HTERT RPE-1 (cell line): ENCODE measurements around the gene CXCL16.
"Not testable (repeated sequence)": the region's sequence is repeated elsewhere in the genome, so short reads cannot be mapped to it uniquely, and the experiment has no call there.

Source experiments
- in situ Hi-C: fragments of 300-500 bp; cut with MboI; formaldehyde crosslinking; loops from 4 replicates; pipeline ENCODE4 v1.14.3; 2020; ENCODE audit warnings: low sequenced_read_pairs

CXCL16 gene

DNA sequence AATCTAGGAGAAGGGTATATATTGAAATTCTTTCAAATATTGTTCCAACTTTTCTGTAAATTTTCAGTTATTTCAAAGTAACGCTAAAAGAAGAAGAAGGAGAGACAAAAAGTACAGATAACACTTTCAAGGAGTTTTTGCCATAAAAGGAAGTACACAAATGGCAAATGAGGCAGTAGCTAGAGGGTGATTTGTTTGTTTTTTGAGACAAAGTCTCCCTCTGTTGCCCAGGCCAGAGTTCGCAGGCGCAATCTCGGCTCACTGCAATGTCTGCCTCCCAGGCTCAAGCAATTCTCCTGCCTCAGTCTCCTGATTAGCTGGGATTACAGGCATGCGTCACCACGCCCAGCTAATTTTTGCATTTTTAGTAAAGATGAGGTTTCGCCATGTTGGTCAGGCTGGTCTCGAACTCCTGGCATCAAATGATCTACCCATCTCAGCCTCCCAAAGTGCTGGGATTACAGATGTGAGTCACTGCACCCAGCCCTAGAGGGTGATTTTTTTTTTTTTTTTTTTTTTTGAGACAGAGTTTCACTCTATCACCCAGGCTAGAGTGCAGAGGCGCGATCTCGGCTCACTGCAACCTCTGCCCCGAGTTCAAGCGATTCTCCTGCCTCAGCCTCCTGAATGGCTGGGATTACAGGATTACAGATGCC lies 40.2 kb downstream of the CXCL16 start:
- in situ Hi-C loops: not testable (repeated sequence)

DNA sequence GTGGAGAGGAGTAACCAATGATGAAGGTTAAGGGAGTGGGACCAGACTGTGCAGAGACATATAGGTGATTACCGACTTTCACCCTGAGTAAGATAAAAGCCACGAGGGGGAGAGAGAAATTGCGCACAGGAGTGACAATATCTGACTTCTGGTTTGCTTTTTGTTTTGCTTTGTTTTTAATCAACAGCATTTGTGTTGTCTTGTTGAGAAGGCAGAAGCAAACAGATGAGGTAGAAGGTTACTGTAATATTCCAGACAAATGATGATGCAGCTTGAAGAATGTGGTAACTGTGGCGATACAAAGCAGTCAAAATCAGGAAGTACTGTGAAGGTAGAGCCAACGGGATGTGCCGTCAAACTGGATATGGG lies 43.3 kb downstream of the CXCL16 start:
- in situ Hi-C loops: no loop called here

DNA sequence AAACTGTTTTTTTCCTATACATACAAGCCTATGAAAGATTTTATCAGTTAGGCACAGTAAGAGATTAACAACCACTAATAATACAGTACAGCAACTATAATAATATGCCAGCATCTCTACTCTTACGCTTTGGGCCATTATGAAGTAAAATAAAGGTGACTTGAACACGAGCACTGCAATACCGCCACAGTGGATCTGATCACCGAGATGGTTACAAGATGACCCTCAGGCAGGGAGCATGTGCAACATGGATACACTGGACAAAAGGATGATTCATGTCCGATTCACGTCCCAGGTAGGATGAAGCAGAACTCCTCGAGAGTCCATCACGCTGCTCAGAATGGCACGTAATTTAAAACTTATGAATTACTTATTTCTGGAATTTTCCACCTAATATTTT lies 46.3 kb downstream of the CXCL16 start:
- in situ Hi-C loops: no loop called here

DNA sequence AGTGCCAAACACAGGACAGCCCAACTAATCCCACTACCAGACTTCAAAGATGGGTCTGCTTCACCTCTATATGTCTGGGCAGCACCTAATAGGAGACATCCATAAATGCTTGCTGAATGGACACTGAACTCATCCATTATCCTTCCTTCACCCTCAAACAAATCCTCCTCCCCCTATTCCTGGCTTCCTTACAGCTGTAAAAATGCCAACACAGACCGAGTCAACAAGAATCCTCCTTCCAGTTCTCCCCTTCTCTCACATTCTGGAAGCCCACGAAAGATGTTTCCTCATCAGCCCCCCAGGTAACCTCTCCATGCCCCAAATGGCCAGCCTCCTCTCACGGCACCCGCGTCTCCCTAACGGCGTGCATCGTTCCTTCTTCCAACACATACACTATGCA lies 48.0 kb downstream of the CXCL16 start:
- in situ Hi-C loops: no loop called here

DNA sequence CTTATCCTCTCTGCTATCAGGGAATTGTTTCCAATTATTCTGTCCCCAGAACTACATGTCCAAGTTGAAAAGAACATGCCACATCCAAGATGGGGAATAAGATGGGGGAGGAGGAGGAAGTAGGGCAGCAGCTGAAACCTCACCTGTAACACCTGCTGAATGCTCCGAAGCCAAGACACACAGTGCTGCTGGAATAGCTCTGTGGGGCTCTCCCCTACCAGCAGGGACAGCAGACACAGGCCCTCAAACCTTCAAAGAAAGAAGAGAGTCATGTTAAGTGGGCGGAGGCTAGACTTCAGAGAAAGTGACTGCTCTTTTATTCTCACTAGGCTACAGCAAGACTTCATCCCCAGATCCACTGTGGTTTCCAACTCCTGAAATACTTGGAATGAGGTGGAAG lies 49.0 kb downstream of the CXCL16 start:
- in situ Hi-C loops: no loop called here

DNA sequence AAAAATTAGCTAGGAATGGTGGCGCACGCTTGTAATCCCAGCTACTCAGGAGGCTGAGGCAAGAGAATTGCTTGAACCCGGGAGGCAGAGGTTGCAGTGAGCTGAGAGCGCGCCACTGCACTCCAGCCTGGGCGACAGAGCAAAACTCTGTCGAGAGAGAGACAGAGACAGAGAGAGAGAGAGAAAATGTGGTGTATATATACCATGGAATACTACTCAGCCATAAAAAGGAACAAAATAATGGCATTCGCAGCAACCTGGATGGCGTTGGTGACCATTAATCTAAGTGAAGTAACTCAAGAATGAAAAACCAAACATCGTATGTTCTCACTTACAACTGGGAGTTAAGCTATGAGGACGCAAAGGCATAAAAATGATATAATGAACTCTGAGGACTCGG lies 49.9 kb downstream of the CXCL16 start:
- in situ Hi-C loops: not testable (repeated sequence)

DNA sequence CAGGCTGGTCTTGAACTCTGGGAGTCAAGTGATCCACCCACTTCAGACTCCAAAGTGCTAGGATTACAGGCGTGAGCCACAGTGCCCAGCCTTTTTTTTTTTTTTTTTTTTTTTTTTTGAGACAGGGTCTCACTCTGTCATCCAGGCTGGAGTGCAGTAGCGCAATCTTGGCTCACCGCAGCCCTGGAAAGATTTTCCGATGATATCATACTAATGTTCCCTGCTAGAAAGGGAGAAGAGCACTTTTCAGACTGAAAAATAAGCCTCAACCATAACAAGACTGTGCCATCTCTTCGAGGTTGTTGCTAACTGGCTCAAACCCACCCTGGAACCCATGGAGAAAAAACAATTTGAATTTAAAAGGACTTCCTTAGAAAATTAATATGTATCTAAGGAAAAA lies 56.0 kb downstream of the CXCL16 start:
- in situ Hi-C loops: not testable (repeated sequence)
